BE2C (cell line): ENCODE results near the gene ADCK1.

ENCODE experiments used
- DNase-seq: peaks from one replicate; pipeline ENCODE4 v3.0.0-alpha.2; 2020
- H3K27me3 ChIP-seq: fragments of 250-450 bp; sonication (Bioruptor Pico); 2 replicates; pipeline ENCODE4 v1.5.1; 2020; ENCODE audit warnings: mild to moderate bottlenecking
- H3K36me3 ChIP-seq: fragments of 250-450 bp; sonication (Bioruptor Pico); 2 replicates; pipeline ENCODE4 v1.5.1; 2020; ENCODE audit warnings: mild to moderate bottlenecking
- H3K4me1 ChIP-seq: fragments of 250-450 bp; sonication (Bioruptor Pico); 2 replicates; pipeline ENCODE4 v1.5.1; 2020
- H3K4me3 ChIP-seq: 2 replicates; pipeline ENCODE4 v1.5.1; 2011; ENCODE audit warnings: low read depth, low read length
- H3K9me3 ChIP-seq: fragments of 250-450 bp; sonication (Bioruptor Pico); 2 replicates; pipeline ENCODE4 v1.5.1; 2020
- TF ChIP-seq, protein P1 (sequence below): IDR thresholded peaks from 2 replicates; pipeline ENCODE4 v1.5.1; 2012; ENCODE audit warnings: mild to moderate bottlenecking, low read depth, low read length

ADCK1 gene

DNA sequence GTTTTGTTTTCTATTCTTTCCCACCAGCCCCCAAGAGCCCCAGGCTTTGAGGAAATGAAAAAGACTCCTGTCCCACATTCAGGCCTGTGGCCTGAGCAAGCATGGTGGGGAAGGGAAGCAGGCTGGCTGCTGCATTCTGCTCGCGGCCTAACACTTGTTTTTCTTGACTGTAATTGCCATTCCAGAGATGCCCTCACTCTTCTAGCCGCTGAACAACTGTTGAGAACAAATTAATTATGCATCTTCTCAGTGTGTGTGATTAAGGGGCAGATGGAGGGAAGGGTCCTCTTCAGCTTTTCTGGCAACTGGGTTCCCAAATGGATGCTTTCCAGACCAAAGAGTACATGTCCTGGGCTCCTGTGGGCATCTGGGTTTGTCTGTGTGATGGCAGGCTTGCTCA is 43.3 kb downstream of the ADCK1 start:
- no peak overlapping the region for H3K4me3 ChIP-seq
- TF ChIP-seq, protein P1, sequence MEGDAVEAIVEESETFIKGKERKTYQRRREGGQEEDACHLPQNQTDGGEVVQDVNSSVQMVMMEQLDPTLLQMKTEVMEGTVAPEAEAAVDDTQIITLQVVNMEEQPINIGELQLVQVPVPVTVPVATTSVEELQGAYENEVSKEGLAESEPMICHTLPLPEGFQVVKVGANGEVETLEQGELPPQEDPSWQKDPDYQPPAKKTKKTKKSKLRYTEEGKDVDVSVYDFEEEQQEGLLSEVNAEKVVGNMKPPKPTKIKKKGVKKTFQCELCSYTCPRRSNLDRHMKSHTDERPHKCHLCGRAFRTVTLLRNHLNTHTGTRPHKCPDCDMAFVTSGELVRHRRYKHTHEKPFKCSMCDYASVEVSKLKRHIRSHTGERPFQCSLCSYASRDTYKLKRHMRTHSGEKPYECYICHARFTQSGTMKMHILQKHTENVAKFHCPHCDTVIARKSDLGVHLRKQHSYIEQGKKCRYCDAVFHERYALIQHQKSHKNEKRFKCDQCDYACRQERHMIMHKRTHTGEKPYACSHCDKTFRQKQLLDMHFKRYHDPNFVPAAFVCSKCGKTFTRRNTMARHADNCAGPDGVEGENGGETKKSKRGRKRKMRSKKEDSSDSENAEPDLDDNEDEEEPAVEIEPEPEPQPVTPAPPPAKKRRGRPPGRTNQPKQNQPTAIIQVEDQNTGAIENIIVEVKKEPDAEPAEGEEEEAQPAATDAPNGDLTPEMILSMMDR, result no peak
- no peaks in the 10 kb centered on the region for H3K36me3 ChIP-seq
- no peaks in the 10 kb centered on the region for H3K27me3 ChIP-seq
- no peak for DNase-seq
- H3K9me3 ChIP-seq, result no peaks in the 10 kb centered on the region
- no peaks in the 10 kb centered on the region for H3K4me1 ChIP-seq

DNA sequence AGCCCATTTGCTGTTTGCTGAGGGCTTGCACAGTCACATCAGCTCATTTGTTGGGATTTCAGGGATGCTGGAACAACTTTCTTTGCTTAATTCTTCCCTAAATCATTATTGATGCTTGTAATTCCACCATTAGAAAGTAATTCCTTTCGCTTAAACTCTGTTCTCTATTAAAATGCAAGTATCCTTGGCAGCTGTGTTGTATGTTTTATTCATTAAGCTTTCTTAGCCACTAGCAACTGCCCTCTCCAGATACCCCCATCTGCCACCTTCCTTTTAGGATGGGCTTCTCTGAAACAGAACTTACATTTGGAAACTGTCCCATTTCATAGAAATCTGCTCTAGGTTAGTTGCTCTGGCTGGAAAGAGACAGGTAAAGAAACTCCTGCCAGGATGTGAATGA is 43.7 kb downstream of the ADCK1 start:
- no peaks in the 10 kb centered on the region for H3K36me3 ChIP-seq
- no peak overlapping the region for H3K4me3 ChIP-seq
- H3K27me3 ChIP-seq, result no peaks in the 10 kb centered on the region
- DNase-seq, result no peak
- H3K4me1 ChIP-seq, result no peaks in the 10 kb centered on the region
- no peaks in the 10 kb centered on the region for H3K9me3 ChIP-seq
- TF ChIP-seq, protein P1, result no peak

DNA sequence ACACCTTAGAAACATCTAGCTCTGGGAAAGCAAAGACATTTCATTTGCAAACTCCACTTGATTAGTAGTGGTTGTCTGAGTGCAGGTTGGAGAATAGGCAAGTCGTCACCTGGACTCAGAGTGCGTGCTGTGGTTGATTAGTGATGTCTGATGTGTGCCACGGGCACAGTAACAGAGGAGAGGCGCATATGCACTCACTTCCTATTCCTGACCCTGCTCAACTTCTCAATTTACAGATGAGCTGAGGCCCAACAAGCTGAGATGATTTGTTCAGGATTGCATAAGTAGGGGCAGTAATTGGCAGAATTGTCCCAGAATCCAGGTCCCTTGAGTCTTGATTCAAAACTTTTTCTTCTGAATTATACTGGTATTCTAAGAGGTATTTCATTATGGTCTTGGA is 44.9 kb downstream of the ADCK1 start:
- TF ChIP-seq, protein P1, result no peak
- H3K9me3 ChIP-seq, result no peaks in the 10 kb centered on the region
- no peak overlapping the region for H3K4me3 ChIP-seq
- DNase-seq, result no peak
- H3K27me3 ChIP-seq, result no peaks in the 10 kb centered on the region
- H3K36me3 ChIP-seq, result no peaks in the 10 kb centered on the region
- no peaks in the 10 kb centered on the region for H3K4me1 ChIP-seq

DNA sequence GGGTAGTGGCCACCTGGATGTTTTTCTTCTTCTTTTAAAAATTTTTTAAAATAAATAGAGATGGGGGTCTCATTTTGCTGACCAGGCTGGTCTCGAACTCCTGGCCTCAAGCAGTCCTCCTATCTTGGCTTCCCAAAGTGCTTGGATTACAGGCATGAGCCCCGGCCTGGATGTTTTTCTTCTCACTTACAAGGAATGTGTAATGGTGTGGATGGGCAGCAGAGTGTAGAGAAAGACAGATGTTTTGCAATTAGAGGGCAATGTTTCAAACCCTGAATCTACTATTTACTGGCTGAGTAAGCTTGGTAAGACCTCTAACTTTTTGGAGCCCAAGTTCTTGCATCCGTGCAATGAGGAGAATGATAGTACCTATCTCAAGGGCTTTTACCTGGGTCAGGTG is 48.1 kb downstream of the ADCK1 start:
- H3K9me3 ChIP-seq, result no peaks in the 10 kb centered on the region
- no peaks in the 10 kb centered on the region for H3K27me3 ChIP-seq
- H3K36me3 ChIP-seq, result no peaks in the 10 kb centered on the region
- H3K4me1 ChIP-seq, result no peaks in the 10 kb centered on the region
- TF ChIP-seq, protein P1, result no peak
- no peak overlapping the region for H3K4me3 ChIP-seq
- no peak for DNase-seq

DNA sequence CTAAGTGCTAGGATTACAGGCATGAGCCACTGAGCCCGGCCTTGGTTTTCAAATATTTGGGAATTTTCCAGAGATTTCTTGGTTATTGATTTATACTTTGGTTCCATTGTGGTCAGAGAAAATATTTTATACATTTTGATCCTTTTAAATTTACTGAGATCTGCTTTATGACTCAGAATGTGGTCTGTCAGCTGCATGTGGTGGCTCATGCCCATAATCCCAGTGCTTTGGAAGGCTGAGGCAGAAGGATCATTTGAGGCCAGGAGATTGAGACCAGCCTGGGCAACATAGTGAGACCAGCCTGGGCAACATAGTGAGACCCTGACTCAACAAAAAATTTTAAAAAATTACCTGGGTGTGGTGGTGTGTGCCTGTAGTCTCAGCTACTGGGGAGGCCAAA is 49.8 kb downstream of the ADCK1 start:
- no peak for DNase-seq
- Histone ChIP-seq H3K9me3 (no peaks in the 10 kb centered on the region), H3K4me3 (no peak overlapping the region), H3K4me1 (no peaks in the 10 kb centered on the region), H3K27me3 (no peaks in the 10 kb centered on the region), H3K36me3 (no peaks in the 10 kb centered on the region)
- TF ChIP-seq, protein P1, result no peak

- Histone ChIP-seq H3K27me3 (no peaks in the 10 kb centered on the region), H3K9me3 (no peaks in the 10 kb centered on the region), H3K36me3 (no peaks in the 10 kb centered on the region), H3K4me3 (no peak overlapping the region), H3K4me1 (no peaks in the 10 kb centered on the region)
- TF ChIP-seq, protein P1, result no peak
- DNase-seq, result no peak
These were observed 54.0 kb downstream of the ADCK1 start for GRCh38 chr14:77853919-77854318.
